ENCODE measurements around the gene ZFYVE21.
A peak's percentile ranks its signal among the peaks of the same experiment; 100 is the strongest.

Gene ZFYVE21

GRCh38 chr14:103726474-103726873 is 10.9 kb downstream of the ZFYVE21 start:
- TF ChIP-seq, protein P1, sequence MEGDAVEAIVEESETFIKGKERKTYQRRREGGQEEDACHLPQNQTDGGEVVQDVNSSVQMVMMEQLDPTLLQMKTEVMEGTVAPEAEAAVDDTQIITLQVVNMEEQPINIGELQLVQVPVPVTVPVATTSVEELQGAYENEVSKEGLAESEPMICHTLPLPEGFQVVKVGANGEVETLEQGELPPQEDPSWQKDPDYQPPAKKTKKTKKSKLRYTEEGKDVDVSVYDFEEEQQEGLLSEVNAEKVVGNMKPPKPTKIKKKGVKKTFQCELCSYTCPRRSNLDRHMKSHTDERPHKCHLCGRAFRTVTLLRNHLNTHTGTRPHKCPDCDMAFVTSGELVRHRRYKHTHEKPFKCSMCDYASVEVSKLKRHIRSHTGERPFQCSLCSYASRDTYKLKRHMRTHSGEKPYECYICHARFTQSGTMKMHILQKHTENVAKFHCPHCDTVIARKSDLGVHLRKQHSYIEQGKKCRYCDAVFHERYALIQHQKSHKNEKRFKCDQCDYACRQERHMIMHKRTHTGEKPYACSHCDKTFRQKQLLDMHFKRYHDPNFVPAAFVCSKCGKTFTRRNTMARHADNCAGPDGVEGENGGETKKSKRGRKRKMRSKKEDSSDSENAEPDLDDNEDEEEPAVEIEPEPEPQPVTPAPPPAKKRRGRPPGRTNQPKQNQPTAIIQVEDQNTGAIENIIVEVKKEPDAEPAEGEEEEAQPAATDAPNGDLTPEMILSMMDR (IDR thresholded peaks at IDR 0.05; ENCODE audit: borderline replicate concordance, insufficient read depth, low read depth, low read length), result no peak

GRCh38 chr14:103727313-103727980 is 11.8 kb downstream of the ZFYVE21 start:
- H3K4me3 ChIP-seq (ENCODE audit: low read depth, low read length), result no peak overlapping the region
- TF ChIP-seq, protein P1 (IDR thresholded peaks at IDR 0.05; ENCODE audit: borderline replicate concordance, insufficient read depth, low read depth, low read length), result no peak

More at GRCh38 chr14:103726474-103726873, 10.9 kb downstream of the ZFYVE21 start:
- H3K4me3 ChIP-seq (ENCODE audit: low read depth, low read length), result no peak overlapping the region

GRCh38 chr14:103728141-103728540 is 12.5 kb downstream of the ZFYVE21 start:
- TF ChIP-seq, protein P1 (IDR thresholded peaks at IDR 0.05; ENCODE audit: borderline replicate concordance, insufficient read depth, low read depth, low read length), result no peak
- no peak overlapping the region for H3K4me3 ChIP-seq (ENCODE audit: low read depth, low read length)

DNA sequence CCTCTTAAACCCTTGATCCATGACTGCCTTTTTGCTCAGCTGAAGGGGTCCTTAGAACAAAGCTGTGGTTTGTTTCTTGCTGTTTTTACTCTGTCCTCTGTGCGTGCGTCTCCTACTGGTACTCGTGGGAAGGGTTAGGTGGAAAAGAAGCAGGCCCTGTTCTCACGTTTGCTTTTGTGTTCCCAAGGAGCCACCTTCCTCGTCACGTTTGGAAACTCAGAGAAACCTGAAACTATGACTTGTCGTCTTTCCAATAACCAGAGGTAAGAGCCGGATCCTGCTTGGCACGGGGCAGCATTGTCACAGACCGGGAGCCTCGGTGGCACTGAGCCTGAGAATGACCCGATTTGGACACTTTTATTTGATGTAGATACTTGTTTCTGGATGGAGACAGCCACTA is 13.1 kb downstream of the ZFYVE21 start:
- TF ChIP-seq, protein P1 (IDR thresholded peaks at IDR 0.05; ENCODE audit: borderline replicate concordance, insufficient read depth, low read depth, low read length), result no peak
- no peak overlapping the region for H3K4me3 ChIP-seq (ENCODE audit: low read depth, low read length)

GRCh38 chr14:103729496-103730448 is 14.2 kb downstream of the ZFYVE21 start:
- TF ChIP-seq, protein P1 (IDR thresholded peaks at IDR 0.05; ENCODE audit: borderline replicate concordance, insufficient read depth, low read depth, low read length), result no peak
- no peak overlapping the region for H3K4me3 ChIP-seq (ENCODE audit: low read depth, low read length)

GRCh38 chr14:103730490-103731035 is 15.0 kb downstream of the ZFYVE21 start:
- no peak overlapping the region for H3K4me3 ChIP-seq (ENCODE audit: low read depth, low read length)
- TF ChIP-seq, protein P1 (IDR thresholded peaks at IDR 0.05; ENCODE audit: borderline replicate concordance, insufficient read depth, low read depth, low read length), result peak; percentile 28; the same call in 1 of the 2 replicates
